T-helper 1 cell treated with Interleukin-12 subunit alpha and Interleukin-12 subunit beta and Interleukin-4 antibody, amounts not matched to agents 30 ng/mL and 1 ng/mL, for 36 hours (primary cell): Measurements from ENCODE around the gene PITX3. TPM values are rescaled to one million over a fixed set of nuclear protein-coding genes. Genes with fewer than 3 reads are reported as not detected.

Source experiments
- intact Hi-C: fragments of 100-400 bp; cut with micrococcal nuclease; formaldehyde crosslinking; loops from one replicate; pipeline ENCODE4 v1.15.1; 2024
- total RNA-seq: library from RNA; stranded (reverse); gene quantifications from 2 replicates; pipeline ENCODE4 v1.2.3, GENCODE V29; 2022

PITX3 gene
- total RNA-seq, 1 donor from 2014 or later = not detected

DNA sequence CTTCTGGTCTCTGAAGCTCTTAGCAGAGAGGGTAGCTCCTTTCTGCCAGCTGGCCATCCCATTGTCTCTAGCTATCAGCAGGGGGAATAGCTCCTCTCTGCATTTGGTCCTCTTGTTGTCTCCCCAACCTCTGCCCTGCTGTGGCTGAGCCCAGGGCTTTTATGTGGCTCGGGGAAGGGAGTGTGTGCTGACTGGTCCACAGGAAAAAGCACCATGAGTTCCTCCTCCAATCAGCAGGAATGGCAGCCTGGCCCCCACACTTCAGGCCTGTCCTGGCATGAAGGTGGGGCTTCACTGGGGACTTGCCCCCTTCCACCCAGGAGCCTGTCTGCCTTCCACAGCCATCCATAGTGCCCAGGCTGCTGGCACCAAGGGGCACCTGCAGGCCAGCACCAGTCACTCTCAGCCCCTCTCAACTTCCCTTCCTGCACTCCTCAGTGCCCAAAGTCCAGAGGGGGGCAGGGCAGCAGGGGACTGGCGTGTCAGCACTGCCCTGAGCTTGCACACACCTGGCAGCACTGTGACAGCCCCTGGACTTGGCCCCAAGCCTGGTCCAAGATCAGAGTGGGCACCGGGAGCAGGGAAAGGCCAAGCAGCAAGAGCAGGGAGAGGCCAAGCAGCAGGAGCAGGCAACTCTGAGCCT is 52.9 kb downstream of the PITX3 start:
- intact Hi-C loops = no loop called here

GRCh38 chr10:102185811-102186527 is 55.3 kb downstream of the PITX3 start:
- intact Hi-C loops = no loop called here

DNA sequence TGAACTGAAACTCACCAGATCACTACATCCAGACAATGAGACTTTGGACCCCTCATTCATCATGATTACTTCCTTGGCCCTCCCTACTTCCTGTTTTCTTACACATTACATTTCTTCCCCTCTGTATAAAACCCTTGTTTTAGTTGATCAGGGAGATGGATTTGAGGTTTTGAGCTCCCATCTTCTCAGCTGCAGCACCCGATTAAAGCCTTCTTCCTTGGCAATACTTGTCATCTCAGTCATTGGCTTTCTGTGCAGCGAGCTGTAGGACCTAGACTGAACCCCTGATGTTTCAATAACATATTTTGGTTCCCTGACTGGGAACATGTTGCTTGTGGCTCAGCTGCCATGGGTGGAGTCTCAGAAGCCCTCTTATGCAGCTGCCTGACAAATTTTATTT is 56.0 kb downstream of the PITX3 start:
- intact Hi-C loops = no loop called here

- intact Hi-C loops = no loop called here
These were observed 56.7 kb downstream of the PITX3 start for GRCh38 chr10:102184606-102185005.

Other genes starting within 250 kb of the PITX3 start
- 27.8 and 28.0 TPM in 2 replicates for gene ARMH3, start 185.3 kb downstream of the PITX3 start, total RNA-seq
- 24.1 and 24.8 TPM in 2 replicates for gene HPS6, start 176.2 kb downstream of the PITX3 start, total RNA-seq
- 86.4 and 88.7 TPM in 2 replicates for gene LDB1, start 121.1 kb downstream of the PITX3 start, total RNA-seq
- 61.4 and 68.0 TPM in 2 replicates for gene PPRC1, start 108.5 kb downstream of the PITX3 start, total RNA-seq
- gene NOLC1, start 89.1 kb downstream of the PITX3 start, total RNA-seq = 100 and 109 TPM in 2 replicates
- not detected in 2 replicates for gene ELOVL3, start 15.2 kb downstream of the PITX3 start, total RNA-seq
- gene GBF1, start 4.0 kb upstream of the PITX3 start, total RNA-seq = 56.4 and 57.0 TPM in 2 replicates
- gene NFKB2, start 154.2 kb upstream of the PITX3 start, total RNA-seq = 313 and 319 TPM in 2 replicates
- gene PSD, start 177.3 kb upstream of the PITX3 start, total RNA-seq = 2.4 and 3.7 TPM in 2 replicates
- gene FBXL15, start 179.3 kb upstream of the PITX3 start, total RNA-seq = 14.6 and 15.1 TPM in 2 replicates
- 61.7 and 65.3 TPM in 2 replicates for gene CUEDC2, start 191.1 kb upstream of the PITX3 start, total RNA-seq
- gene C10orf95, start 210.0 kb upstream of the PITX3 start, total RNA-seq = 0.20 TPM in 1 of 2 replicates, not detected in the other